ENCODE data around the gene ZNF544.

The ZNF544 gene

GRCh38 chr19:58305065-58305931, 76.6 kb downstream of the ZNF544 start, which contains the start of gene ERVK3-1 (continued):
- TF ChIP-seq TSHZ1 (tag by site-specific recombination; IDR thresholded peaks at IDR 0.05; ENCODE audit: borderline replicate concordance): peak; percentile 16; the same call in 1 of the 2 replicates
- TF ChIP-seq ZNF2 (tag by site-specific recombination; IDR thresholded peaks at IDR 0.05): peak; percentile 96
- no peak; the same call in 1 of the 2 replicates for TF ChIP-seq TCF7L2 (IDR thresholded peaks at IDR 0.05; ENCODE audit: borderline replicate concordance, low read depth, low read length)
- no peak for TF ChIP-seq ZNF426 (tag by site-specific recombination; IDR thresholded peaks at IDR 0.05)
- TF ChIP-seq ZNF501 (tag by site-specific recombination; IDR thresholded peaks at IDR 0.05): peak; percentile 95
- TF ChIP-seq ZNF350 (tag by site-specific recombination; IDR thresholded peaks at IDR 0.05): no peak
- TF ChIP-seq ZNF549 (tag by site-specific recombination; IDR thresholded peaks at IDR 0.05): no peak
- TF ChIP-seq, protein P1, sequence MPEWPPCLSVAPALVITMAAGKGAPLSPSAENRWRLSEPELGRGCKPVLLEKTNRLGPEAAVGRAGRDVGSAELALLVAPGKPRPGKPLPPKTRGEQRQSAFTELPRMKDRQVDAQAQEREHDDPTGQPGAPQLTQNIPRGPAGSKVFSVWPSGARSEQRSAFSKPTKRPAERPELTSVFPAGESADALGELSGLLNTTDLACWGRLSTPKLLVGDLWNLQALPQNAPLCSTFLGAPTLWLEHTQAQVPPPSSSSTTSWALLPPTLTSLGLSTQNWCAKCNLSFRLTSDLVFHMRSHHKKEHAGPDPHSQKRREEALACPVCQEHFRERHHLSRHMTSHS (tag by site-specific recombination; IDR thresholded peaks at IDR 0.05): no peak
- no peak for TF ChIP-seq ZNF423 (tag by site-specific recombination; IDR thresholded peaks at IDR 0.05)
- TF ChIP-seq ZNF585B (tag by site-specific recombination; IDR thresholded peaks at IDR 0.05): no peak
- peak; percentile 64; the same call in 1 of the 2 replicates for TF ChIP-seq ZNF133 (tag by site-specific recombination; IDR thresholded peaks at IDR 0.05)
- peak; percentile 68; the same call in 1 of the 2 replicates for TF ChIP-seq ZBTB21 (tag by site-specific recombination; IDR thresholded peaks at IDR 0.05)
- no peak for TF ChIP-seq ZNF704 (tag by site-specific recombination; IDR thresholded peaks at IDR 0.05)
- TF ChIP-seq ZNF140 (tag by site-specific recombination; IDR thresholded peaks at IDR 0.05): no peak
- TF ChIP-seq MEIS1 (CRISPR knock-in tag; IDR thresholded peaks at IDR 0.05; ENCODE audit: borderline replicate concordance): no peak
- peak; percentile 77 for TF ChIP-seq SP2 (tag by site-specific recombination; IDR thresholded peaks at IDR 0.05)

DNA sequence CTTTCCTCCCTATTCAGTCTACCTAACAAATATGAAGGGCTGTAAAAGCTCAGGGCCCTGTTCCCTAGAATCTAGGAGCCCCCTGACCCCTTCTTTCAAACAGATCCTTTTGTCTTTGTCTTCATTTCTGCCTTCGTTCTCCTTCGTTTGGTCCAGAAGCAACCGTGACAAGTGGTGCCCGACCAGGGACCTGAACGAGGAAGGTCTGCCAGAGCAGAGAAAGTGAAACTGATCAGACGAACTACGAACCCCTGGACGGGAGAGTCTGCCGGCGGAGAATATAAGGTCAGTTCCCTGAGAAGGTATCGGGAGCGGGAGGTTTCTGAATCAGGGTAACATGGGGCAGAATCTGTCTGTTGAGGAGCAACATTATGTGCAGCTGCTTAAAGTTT, 77.2 kb downstream of the ZNF544 start:
- CTCF ChIA-PET: interaction anchor here (0.8 to 1.1 kb wide), 4 partner anchors 12 to 213 kb away, joined by 3 to 4 read pairs (median 3); no protein-coding TSS in a partner anchor
- POLR2A ChIA-PET: interaction anchor here (1.8 to 2.3 kb wide), 2 partner anchors 20 to 102 kb away, joined by 5 to 11 read pairs; partner anchors contain the start of genes ZNF584 and ZSCAN22
- Histone ChIP-seq H3K36me3 (ENCODE audit: control insufficient read depth in 2 of 2, insufficient read depth in 1 of 2, low read length in 2 of 2) (peaks cover 36 to 54% of the 10 kb centered on the region in 2 experiments), H3K4me3 (ENCODE audit: low read depth, low read length) (peak overlapping the region; percentile 96), H3K9me3 (ENCODE audit: control insufficient read depth, insufficient read depth, low read depth, low read length) (no peaks in the 10 kb centered on the region), H3K4me1 (ENCODE audit: control insufficient read depth, insufficient read depth, low read length) (no peaks in the 10 kb centered on the region), H3K27ac (ENCODE audit: extremely low read depth, low read depth, low read length) (peak overlapping the region; percentile 67; the same call in 1 of the 2 replicates)
- TF ChIP-seq ZNF792 (tag by site-specific recombination; IDR thresholded peaks at IDR 0.05) (no peak), ZNF76 (tag by site-specific recombination; IDR thresholded peaks at IDR 0.05; ENCODE audit: borderline replicate concordance, low read depth) (no peak), ZNF560 (tag by site-specific recombination; IDR thresholded peaks at IDR 0.05; ENCODE audit: borderline replicate concordance) (no peak), PRDM2 (tag by site-specific recombination; IDR thresholded peaks at IDR 0.05; ENCODE audit: borderline replicate concordance) (no peak), ZNF426 (tag by site-specific recombination; IDR thresholded peaks at IDR 0.05) (no peak), ZNF433 (tag by site-specific recombination; IDR thresholded peaks at IDR 0.05; ENCODE audit: low read depth) (no peak), ZNF677 (tag by site-specific recombination; IDR thresholded peaks at IDR 0.05) (no peak), ZNF366 (tag by site-specific recombination; conservative IDR thresholded peaks at IDR 0.05) (no peak)

All from HEK293 (cell line).